Measurements from ENCODE around the gene GLE1.

GLE1 gene

GRCh38 chr9:128504485-128505413 is at the start of gene GLE1:
Gene GLE1 (plus strand): TSS chr9:128504719. CDS start chr9:128504806, 87 bp downstream.
- DNase-seq: peak; percentile 70 to 92

GRCh38 chr9:128454991-128455390 is 49.5 kb upstream of the GLE1 start:
- DNase-seq: no peak

GRCh38 chr9:128455849-128456612 is 48.5 kb upstream of the GLE1 start, which contains the start of gene ODF2:
Gene ODF2 (plus strand): TSS chr9:128456006. CDS start chr9:128456092, 86 bp downstream.
- peak; percentile 89 to 97 for DNase-seq

- DNase-seq: peak in 1 of 2 experiments; percentile 71
These were observed 47.9 kb upstream of the GLE1 start for GRCh38 chr9:128456613-128457061.

- no peak for DNase-seq
These were observed 47.3 kb upstream of the GLE1 start for GRCh38 chr9:128457207-128457606.

GRCh38 chr9:128459011-128459410 is 45.5 kb upstream of the GLE1 start:
- DNase-seq: no peak

- DNase-seq: no peak
These were observed 35.4 kb upstream of the GLE1 start for GRCh38 chr9:128469070-128469469.

GRCh38 chr9:128470560-128470959 is 34.0 kb upstream of the GLE1 start:
- no peak for DNase-seq

- DNase-seq: no peak
These were observed 31.4 kb upstream of the GLE1 start for GRCh38 chr9:128473104-128473503.

- DNase-seq: no peak
These were observed 28.7 kb upstream of the GLE1 start for GRCh38 chr9:128475867-128476266.

GRCh38 chr9:128479262-128479661 is 25.3 kb upstream of the GLE1 start:
- DNase-seq: no peak

- DNase-seq: no peak
These were observed 23.0 kb upstream of the GLE1 start for GRCh38 chr9:128481561-128481960.

- no peak for DNase-seq
These were observed 22.3 kb upstream of the GLE1 start for GRCh38 chr9:128482186-128482585.

- DNase-seq: no peak
These were observed 19.7 kb upstream of the GLE1 start for GRCh38 chr9:128484686-128485413.

GRCh38 chr9:128485414-128485855 is 19.1 kb upstream of the GLE1 start:
- no peak for DNase-seq

GRCh38 chr9:128486201-128486600 is 18.3 kb upstream of the GLE1 start:
- DNase-seq: no peak

- no peak for DNase-seq
These were observed 11.1 kb upstream of the GLE1 start for GRCh38 chr9:128493424-128493823.

GRCh38 chr9:128494108-128494745 is 10.3 kb upstream of the GLE1 start:
- DNase-seq: no peak

GRCh38 chr9:128494746-128495129 is 9.8 kb upstream of the GLE1 start:
- no peak for DNase-seq

GRCh38 chr9:128495296-128495695 is 9.2 kb upstream of the GLE1 start:
- DNase-seq: no peak

- DNase-seq: no peak
These were observed 8.6 kb upstream of the GLE1 start for GRCh38 chr9:128495804-128496417.
